Mammary epithelial cell (primary cell): ENCODE results near the gene NKAIN1.

Experiments
- CTCF ChIP-seq, 2 donors: IDR thresholded peaks in 1 of 2; conservative IDR thresholded peaks in 1 of 2; 2 replicates each; pipeline ENCODE4 v1.5.1; 2011 to 2012; ENCODE audit warnings: inconsistent platforms in 2 of 2, low read length in 2 of 2, mild to moderate bottlenecking in 2 of 2, control low read depth in 1 of 2, low read depth in 1 of 2; ENCODE audit not compliant: insufficient read depth in 1 of 2; ENCODE audit errors: extremely low read depth in 1 of 2
- EZH2 ChIP-seq: IDR thresholded peaks from 2 replicates; pipeline ENCODE4 v1.6.1; 2012; ENCODE audit warnings: low read length, inconsistent platforms, borderline replicate concordance

GRCh38 chr1:31135973-31136600 lies 103.6 kb downstream of the NKAIN1 start:
- TF ChIP-seq CTCF (conservative IDR thresholded peaks at IDR 0.05 in 1 of 2, IDR thresholded peaks at IDR 0.05 in 1 of 2; ENCODE audit: extremely low read depth in 1 of 2, insufficient read depth in 1 of 2, low read depth in 1 of 2, low read length in 2 of 2), result no peak
- no peak for TF ChIP-seq EZH2
